ENCODE results near the gene PSMG4.

DNA sequence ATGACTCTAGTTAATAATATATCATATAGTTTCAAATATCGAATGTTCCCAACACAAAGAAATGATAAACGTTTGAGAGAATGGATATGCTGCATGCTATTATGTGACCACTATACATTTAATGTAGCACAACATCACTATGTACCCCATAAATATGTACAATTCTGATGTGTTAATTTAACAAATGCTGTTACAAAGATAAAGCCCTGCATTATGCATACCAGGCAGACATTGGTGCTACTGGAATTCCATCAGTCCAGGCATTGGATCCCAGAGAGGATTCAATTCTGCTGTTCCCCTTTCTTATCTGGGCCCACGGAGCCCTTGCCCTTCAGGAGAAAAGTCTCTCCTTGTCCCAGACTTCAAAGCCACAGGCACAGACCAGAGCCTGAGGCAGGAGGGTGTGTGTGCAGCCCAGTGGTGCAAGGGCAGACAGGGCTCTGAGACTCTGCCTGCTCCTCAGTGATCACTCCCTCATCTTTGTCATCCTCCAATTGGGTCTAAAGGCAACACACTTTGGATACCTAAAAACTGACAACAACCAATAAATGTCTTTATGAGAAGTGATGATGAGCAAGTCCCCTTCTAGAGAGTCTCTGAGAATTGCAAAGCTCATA lies 45.2 kb downstream of the PSMG4 start:
- TF ChIP-seq POLR2A (IDR thresholded peaks at IDR 0.05; ENCODE audit: low read length): no peak
- no peak for TF ChIP-seq GATA1 (IDR thresholded peaks at IDR 0.05; ENCODE audit: low read depth, low read length)

Measured in erythroblast (primary cell).